GM10248 (cell line): ENCODE measurements around the gene INPP1.

Experiments used
- CTCF ChIA-PET: fragments of 300-600 bp; sonication (Branson Sonifier 250); formaldehyde crosslinking; extraction: SDS; loops from one replicate; lab custom pipeline; 2021; ENCODE audit warnings: antibody characterized with exemption; lab: Yijun Ruan, JAX
- POLR2A ChIA-PET: fragments of 350-650 bp; sonication (Branson Sonifier 250); formaldehyde crosslinking; extraction: SDS; loops from one replicate; lab custom pipeline; 2020; ENCODE audit warnings: antibody characterized with exemption; lab: Yijun Ruan, JAX
- DNase-seq: peaks from one replicate; pipeline ENCODE4 v3.0.0; 2012; ENCODE audit errors: extremely low spot score
- TF ChIP-seq, protein P1 (sequence below): IDR thresholded peaks from 2 replicates; pipeline ENCODE4 v1.5.1; 2012; ENCODE audit warnings: mild to moderate bottlenecking, low read depth; ENCODE audit errors: extremely low read depth, missing control alignments, control extremely low read depth

Gene INPP1

DNA sequence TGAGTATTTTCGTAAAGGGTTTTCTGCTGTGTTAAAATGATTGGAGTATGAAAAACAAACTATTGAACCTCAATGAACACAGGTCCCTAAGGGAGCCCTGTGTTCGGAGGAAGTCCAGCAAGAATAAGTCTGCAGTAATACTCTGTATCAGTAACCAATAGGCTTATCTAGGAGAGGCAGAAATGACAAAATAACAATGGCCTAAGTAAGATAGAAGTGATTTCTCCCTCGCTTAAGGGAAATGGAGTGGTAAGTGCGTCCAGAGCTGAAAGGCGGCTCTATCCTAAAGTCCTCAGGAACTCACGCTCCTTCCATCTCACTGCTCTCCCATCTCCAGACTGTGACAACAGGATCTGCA, 35.5 kb downstream of the INPP1 start:
- ChIA-PET CTCF (interaction anchor here (1.1 to 1.5 kb wide), 2 partner anchors 11 to 66 kb away, joined by 3 read pairs; no protein-coding TSS in a partner anchor), POLR2A (no interaction called here)
- no peak for DNase-seq
- TF ChIP-seq, protein P1, sequence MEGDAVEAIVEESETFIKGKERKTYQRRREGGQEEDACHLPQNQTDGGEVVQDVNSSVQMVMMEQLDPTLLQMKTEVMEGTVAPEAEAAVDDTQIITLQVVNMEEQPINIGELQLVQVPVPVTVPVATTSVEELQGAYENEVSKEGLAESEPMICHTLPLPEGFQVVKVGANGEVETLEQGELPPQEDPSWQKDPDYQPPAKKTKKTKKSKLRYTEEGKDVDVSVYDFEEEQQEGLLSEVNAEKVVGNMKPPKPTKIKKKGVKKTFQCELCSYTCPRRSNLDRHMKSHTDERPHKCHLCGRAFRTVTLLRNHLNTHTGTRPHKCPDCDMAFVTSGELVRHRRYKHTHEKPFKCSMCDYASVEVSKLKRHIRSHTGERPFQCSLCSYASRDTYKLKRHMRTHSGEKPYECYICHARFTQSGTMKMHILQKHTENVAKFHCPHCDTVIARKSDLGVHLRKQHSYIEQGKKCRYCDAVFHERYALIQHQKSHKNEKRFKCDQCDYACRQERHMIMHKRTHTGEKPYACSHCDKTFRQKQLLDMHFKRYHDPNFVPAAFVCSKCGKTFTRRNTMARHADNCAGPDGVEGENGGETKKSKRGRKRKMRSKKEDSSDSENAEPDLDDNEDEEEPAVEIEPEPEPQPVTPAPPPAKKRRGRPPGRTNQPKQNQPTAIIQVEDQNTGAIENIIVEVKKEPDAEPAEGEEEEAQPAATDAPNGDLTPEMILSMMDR = no peak

DNA sequence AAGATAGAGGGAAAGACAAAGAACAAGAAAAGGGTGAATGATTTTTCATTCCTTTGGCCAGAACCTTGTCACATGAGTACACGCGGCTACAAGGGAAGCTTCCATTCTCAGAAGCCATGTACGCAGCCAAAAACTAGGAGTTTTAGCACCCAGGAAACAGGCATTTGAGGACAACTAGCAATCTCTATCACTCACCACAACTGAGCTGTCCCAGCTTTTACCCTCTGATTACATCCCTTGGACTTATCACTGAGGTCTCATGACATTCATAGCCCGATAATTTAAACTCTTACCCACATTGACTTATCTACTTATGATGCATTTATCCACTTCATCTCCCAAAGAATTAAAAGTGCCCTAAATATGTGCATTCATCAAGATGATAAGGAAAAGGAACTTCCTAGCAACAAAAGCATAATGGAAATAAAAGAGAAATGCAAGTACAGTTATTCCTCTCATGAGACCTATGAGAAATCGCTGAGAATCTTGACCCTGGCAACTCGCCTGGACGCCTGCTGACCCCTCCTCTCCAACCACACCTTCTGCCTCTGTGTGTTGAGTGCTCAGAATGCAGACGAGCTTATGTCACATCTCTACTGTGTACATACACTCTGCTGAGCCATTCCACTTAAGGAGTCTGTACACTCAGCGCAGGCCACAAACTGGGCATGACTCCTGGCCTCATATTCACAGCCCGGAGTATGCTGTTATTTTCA, 36.0 kb downstream of the INPP1 start:
- DNase-seq = no peak
- ChIA-PET CTCF (interaction anchor here (1.1 to 1.5 kb wide), 2 partner anchors 11 to 67 kb away, joined by 3 read pairs; no protein-coding TSS in a partner anchor), POLR2A (no interaction called here)
- TF ChIP-seq, protein P1 = no peak

DNA sequence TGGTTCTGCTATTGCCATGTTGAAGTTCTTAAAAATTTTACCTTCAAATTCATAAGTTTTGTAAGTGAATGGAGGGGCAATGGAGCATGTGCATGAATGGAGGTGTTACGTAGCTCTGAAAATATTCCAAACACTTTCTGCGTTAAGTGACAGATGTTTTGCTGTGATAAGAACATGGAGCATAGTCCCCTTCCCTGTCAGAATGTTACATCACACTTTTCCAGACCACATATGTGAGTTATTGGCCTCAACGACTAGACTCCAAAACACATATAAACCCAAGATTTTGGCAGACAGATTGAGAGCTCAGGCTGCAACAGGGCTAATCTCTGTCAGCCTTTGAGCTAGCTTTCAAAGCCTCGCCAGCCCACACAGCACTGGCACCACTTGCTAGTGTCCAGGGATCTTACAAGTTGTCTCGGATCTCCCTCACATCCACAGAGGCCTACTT, 37.6 kb downstream of the INPP1 start:
- CTCF ChIA-PET = interaction anchor here (0.6 to 1.2 kb wide), 6 partner anchors 10 to 425 kb away, joined by 3 to 4 read pairs (median 3); no protein-coding TSS in a partner anchor

DNA sequence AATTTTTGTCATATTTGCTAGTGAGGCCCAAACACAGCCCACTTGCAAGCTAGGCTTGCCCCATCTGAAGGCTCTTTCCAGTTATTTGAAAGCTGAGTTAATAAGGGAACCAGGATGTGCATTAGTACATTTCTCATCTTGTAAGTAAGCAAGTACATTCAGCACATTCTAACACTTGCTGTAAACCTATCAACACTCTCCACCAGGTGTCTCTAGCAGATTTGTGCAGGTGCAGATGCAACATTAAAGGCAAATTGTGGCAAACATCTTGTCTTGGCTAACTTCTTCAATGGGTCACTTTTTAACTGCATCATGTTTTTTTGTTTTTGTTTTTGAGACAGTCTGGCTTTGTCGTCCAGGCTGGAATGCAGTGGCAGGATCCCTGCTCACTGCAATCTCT, 39.5 kb downstream of the INPP1 start:
- peak; percentile 73 for DNase-seq
- ChIA-PET POLR2A (no interaction called here), CTCF (interaction anchor here (0.9 to 3.2 kb wide), 17 partner anchors 9 to 424 kb away, joined by 3 to 22 read pairs (median 4); no protein-coding TSS in a partner anchor)
- TF ChIP-seq, protein P1 = peak; percentile 67

More for the DNA sequence above, 37.6 kb downstream of the INPP1 start:
- DNase-seq = no peak
- POLR2A ChIA-PET = no interaction called here
- TF ChIP-seq, protein P1 = no peak

DNA sequence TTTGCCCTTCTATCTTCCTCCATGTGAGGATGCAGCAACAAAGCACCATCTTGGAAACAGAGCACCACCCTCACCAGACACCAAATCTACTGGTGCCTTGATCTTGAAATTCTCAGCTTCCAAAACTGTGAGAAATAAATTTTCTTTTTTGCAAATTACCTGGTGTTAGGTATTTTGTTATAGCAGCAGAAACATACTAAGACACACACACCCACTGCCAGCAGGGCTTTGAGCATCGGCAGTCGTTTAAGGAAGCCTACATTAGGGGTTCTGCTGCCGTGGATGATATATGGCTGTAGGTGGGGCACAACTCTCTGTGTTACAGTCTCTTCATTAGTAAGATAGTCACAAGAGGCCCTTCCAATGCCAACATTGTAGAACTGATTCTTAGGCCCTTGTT, 44.0 kb downstream of the INPP1 start:
- ChIA-PET CTCF (interaction anchor here (0.7 to 1.5 kb wide), 3 partner anchors 19 to 123 kb away, joined by 3 to 4 read pairs (median 3); no protein-coding TSS in a partner anchor), POLR2A (no interaction called here)
- DNase-seq = no peak
- TF ChIP-seq, protein P1 = no peak

DNA sequence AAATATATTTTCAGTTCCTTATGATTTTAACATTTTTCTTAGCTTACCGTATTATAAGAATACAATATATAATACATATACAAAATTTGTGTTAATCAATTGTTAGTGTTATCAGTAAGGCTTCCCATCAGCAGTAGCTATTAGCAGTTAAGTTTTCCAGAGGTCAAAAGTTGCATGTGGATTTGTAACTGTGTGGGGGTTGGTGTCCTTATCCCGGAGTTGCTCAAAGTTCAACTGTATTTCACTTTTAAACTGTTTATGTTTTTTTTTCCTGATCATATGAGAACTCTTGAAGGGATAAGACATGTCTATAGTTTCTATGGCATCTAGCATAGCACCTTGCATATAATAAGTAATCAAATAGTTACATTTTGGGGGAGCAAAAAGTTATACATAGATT, 52.9 kb downstream of the INPP1 start:
- ChIA-PET POLR2A (no interaction called here), CTCF (interaction anchor here (1.6 kb wide), 1 partner anchor 11 kb away, joined by 5 read pairs; no protein-coding TSS in a partner anchor)
- DNase-seq = no peak
- TF ChIP-seq, protein P1 = no peak
